GM06990 (cell line): ENCODE results near the gene CEBPE.

Experiments
- DNase-seq: peaks from one replicate; pipeline ENCODE4 v3.0.0-alpha.2; 2011; ENCODE audit not compliant: insufficient read length; ENCODE audit errors: extremely low read depth
- H3K27me3 ChIP-seq: replicated peaks from 2 replicates; pipeline ENCODE4 v1.6.0; 2011; ENCODE audit warnings: low read length; ENCODE audit not compliant: control insufficient read depth, insufficient read depth
- H3K36me3 ChIP-seq: 2 replicates; pipeline ENCODE4 v1.5.1; 2011; ENCODE audit warnings: low read length; ENCODE audit not compliant: control insufficient read depth, insufficient read depth
- H3K4me3 ChIP-seq: replicated peaks from 2 replicates; pipeline ENCODE4 v1.5.1; 2011; ENCODE audit warnings: low read depth, mild to moderate bottlenecking, control low read depth, low read length
- TF ChIP-seq, protein P1 (sequence below): IDR thresholded peaks from 2 replicates; pipeline ENCODE4 v1.5.1; 2011; ENCODE audit warnings: low read length, control low read depth, mild to moderate bottlenecking, inconsistent platforms; ENCODE audit not compliant: insufficient read depth, poor library complexity, severe bottlenecking

The CEBPE gene

DNA sequence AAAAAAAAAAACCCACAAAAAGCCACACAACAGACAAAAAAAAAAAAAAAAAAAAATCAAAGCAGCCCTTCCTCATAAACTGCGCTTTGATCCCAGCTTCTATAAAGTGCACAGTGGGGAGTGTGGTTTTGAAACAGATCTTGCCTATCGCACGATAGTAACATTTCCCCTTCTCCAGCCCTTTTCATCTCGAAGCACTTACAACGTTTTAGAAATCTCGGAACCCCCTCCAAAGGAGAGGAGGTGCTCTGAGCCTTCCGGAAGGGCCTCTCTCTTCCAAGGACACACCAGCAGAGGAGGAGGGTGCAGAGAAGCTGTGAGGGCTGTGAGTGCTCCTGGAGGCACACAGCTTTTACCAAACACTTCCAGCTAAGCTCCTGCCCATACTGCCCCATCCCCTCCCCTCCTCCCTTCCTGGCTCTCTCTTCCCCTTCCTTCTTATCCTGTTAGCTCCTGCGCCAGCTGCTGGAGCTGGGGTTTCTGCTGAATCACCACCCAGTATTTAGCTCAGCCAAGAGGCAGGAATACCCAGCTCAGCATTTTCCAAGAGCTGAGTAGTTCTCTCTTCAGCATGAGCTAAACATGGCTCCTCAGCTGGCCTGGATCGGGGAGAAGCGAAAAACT lies 36.0 kb upstream of the CEBPE start:
- peaks cover 3% of the 10 kb centered on the region for H3K27me3 ChIP-seq
- no peak for DNase-seq
- H3K36me3 ChIP-seq: no peaks in the 10 kb centered on the region
- no peak overlapping the region for H3K4me3 ChIP-seq
- TF ChIP-seq, protein P1, sequence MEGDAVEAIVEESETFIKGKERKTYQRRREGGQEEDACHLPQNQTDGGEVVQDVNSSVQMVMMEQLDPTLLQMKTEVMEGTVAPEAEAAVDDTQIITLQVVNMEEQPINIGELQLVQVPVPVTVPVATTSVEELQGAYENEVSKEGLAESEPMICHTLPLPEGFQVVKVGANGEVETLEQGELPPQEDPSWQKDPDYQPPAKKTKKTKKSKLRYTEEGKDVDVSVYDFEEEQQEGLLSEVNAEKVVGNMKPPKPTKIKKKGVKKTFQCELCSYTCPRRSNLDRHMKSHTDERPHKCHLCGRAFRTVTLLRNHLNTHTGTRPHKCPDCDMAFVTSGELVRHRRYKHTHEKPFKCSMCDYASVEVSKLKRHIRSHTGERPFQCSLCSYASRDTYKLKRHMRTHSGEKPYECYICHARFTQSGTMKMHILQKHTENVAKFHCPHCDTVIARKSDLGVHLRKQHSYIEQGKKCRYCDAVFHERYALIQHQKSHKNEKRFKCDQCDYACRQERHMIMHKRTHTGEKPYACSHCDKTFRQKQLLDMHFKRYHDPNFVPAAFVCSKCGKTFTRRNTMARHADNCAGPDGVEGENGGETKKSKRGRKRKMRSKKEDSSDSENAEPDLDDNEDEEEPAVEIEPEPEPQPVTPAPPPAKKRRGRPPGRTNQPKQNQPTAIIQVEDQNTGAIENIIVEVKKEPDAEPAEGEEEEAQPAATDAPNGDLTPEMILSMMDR: no peak

DNA sequence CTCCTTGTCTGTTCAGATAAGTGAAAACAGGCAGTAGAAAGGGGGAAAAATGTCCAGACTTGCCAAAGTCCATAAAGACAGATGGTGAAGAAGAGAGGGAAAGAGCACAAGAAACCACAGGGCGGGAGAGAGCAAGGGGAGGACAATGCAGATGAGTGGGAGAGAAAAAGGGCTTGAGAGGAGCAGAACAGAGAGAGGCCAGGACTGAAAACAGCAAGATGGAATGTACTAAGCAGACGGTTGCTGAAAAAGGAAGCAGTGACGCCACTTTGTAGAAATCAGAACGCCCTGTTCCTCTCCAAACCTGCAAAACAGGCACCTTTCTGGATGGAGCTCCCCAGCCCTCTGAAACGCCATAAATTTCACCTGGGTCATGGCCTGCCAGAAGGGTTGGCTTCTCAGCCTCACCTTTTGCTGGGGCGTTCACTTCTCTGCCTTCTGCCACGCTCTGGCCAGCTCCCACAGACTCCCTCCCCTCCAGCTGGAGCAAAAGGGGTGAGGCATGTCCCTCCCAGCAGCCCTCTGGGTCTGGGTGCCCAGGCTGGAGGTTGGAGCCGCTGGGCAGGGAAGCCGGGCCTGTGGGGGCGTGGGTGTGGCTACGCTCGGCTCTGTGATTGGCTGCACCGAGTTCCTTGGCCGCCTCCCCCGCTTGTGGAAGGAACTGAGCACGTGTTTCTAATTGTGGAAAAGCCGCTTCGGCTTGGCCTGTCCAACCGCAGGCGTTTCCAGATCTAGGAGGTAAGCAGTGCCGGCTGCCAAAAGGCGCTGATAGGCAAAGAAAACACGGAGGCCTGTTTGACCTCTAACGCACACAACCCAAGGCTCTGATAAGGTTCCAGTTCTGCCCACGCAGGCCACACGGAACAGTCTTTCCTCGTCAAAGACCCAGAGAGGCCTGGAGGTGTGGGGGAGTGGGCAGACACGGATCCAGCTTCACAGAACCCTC lies 35.1 kb upstream of the CEBPE start:
- DNase-seq: no peak
- Histone ChIP-seq H3K4me3 (no peak overlapping the region), H3K36me3 (no peaks in the 10 kb centered on the region), H3K27me3 (peaks cover 3% of the 10 kb centered on the region)
- TF ChIP-seq, protein P1: no peak

DNA sequence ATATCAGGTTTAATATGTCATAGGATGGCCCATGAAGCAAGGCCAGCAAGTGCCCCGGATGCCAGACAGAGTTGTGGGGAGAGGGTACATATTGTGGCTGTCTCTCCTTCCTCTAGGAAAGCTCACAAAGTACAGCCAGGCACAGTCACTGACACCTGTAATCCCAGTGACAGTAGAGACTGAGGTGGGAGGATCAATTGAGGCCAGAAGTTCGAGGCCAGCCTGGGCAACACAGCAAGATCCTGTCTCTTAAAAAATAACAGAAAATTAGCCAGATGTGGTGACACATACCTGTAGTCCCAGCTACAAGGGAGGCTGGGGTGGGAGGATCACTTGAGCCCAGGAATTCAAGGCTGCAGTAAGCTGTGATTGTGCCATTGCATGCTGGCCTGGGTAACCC lies 32.3 kb upstream of the CEBPE start:
- TF ChIP-seq, protein P1: no peak
- no peak for DNase-seq
- H3K36me3 ChIP-seq: no peaks in the 10 kb centered on the region
- peaks cover 3% of the 10 kb centered on the region for H3K27me3 ChIP-seq
- no peak overlapping the region for H3K4me3 ChIP-seq

DNA sequence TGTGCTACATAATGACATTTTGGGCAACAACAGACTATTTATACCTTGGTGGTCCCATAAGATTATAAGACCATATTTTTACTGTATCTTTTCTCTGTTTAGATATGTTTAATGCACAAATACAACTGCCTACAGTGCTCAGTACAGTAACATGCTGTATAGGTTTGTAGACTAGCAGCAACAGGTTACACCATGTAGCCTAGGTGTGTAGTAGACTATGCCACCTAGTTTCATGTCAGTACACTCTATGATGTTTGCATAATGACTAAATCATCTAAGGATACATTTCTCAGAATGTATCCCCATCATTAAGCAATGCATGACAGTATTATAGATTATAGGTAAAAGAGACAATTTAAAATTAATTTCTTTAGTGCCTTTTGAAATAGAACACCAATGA lies 30.7 kb upstream of the CEBPE start:
- Histone ChIP-seq H3K4me3 (no peak overlapping the region), H3K36me3 (no peaks in the 10 kb centered on the region), H3K27me3 (peaks cover 3% of the 10 kb centered on the region)
- TF ChIP-seq, protein P1: no peak
- no peak for DNase-seq

DNA sequence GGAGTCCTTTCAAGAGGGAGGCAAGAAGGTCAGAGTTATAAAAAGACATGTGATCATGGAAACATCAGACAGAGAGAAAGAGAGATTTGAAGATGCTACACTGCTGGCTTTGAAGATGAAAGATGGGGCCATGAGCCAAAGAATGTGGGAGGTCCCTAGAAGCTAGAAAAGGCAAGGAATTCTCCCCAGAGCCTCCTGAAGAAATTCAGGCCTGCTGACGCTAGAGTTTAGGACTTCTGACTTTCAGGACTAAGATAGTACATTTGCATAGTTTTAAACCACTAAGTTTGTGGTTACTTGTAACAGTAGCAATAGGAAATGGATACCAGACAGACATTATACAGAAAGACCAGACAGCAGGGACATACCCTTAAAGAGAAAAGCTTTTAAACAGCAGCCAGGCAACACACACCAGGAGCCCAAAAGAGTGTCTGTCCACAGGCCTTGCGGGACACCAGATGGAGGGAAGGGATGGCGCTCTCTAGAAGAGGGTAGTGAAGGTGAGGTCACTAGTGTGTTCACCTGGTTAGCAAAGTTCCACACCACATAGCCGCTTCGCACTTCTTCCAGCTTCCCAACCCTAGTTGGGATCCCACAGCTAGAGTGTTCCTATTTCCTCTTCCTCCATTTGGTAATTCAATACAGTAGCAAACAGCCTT lies 29.7 kb upstream of the CEBPE start:
- peaks cover 3% of the 10 kb centered on the region for H3K27me3 ChIP-seq
- DNase-seq: no peak
- no peaks in the 10 kb centered on the region for H3K36me3 ChIP-seq
- H3K4me3 ChIP-seq: no peak overlapping the region
- TF ChIP-seq, protein P1: no peak
